H9 (cell line): ENCODE results near the gene ATP6V0A4. TPM values are rescaled to one million over a fixed set of nuclear protein-coding genes. Genes with fewer than 3 reads are reported as not detected.

Experiments used
- DNase-seq: peaks from one replicate; pipeline ENCODE4 v3.0.0-alpha.2; 2017
- H2AFZ ChIP-seq: one replicate; pipeline ENCODE4 v1.6.1; 2013; ENCODE audit warnings: mild to moderate bottlenecking, low read length, control low read depth, moderate library complexity
- H2AK5ac ChIP-seq: 2 replicates; pipeline ENCODE4 v1.6.1; 2013; ENCODE audit warnings: low read length, control low read depth, mixed read lengths; ENCODE audit not compliant: insufficient read length
- H2BK120ac ChIP-seq: one replicate; pipeline ENCODE4 v1.6.1; 2013; ENCODE audit warnings: low read depth, mild to moderate bottlenecking, low read length, control low read depth, inconsistent platforms; ENCODE audit not compliant: poor library complexity, severe bottlenecking
- H2BK12ac ChIP-seq: 2 replicates; pipeline ENCODE4 v1.6.1; 2013; ENCODE audit warnings: low read length, control low read depth, mixed read lengths, low read depth; ENCODE audit not compliant: insufficient read length
- H2BK15ac ChIP-seq: 2 replicates; pipeline ENCODE4 v1.6.1; 2013; ENCODE audit warnings: low read depth, low read length, control low read depth
- H2BK20ac ChIP-seq: one replicate; pipeline ENCODE4 v1.6.1; 2013; ENCODE audit warnings: low read depth, mild to moderate bottlenecking, low read length, control low read depth, inconsistent platforms; ENCODE audit not compliant: poor library complexity, severe bottlenecking
- H2BK5ac ChIP-seq: 2 replicates; pipeline ENCODE4 v1.6.1; 2013; ENCODE audit warnings: low read length, control low read depth, mixed read lengths; ENCODE audit not compliant: insufficient read length
- H3K14ac ChIP-seq: 2 replicates; pipeline ENCODE4 v1.6.1; 2013; ENCODE audit warnings: low read length, control low read depth; ENCODE audit not compliant: insufficient read depth
- H3K18ac ChIP-seq: 2 replicates; pipeline ENCODE4 v1.6.1; 2013; ENCODE audit warnings: low read depth, mild to moderate bottlenecking, mixed read lengths, low read length, control low read depth; ENCODE audit not compliant: insufficient read length
- H3K23ac ChIP-seq: 2 replicates; pipeline ENCODE4 v1.6.1; 2013; ENCODE audit warnings: low read length, control low read depth, mixed read lengths, low read depth; ENCODE audit not compliant: insufficient read length
- H3K23me2 ChIP-seq: 2 replicates; pipeline ENCODE4 v1.6.1; 2013; ENCODE audit warnings: low read depth, mild to moderate bottlenecking, mixed read lengths, low read length, control low read depth; ENCODE audit not compliant: insufficient read length, poor library complexity, severe bottlenecking
- H3K27ac ChIP-seq: 2 replicates; pipeline ENCODE4 v1.5.1; 2013; ENCODE audit warnings: low read length, control low read depth, mixed read lengths, low read depth; ENCODE audit not compliant: insufficient read length
- H3K27me3 ChIP-seq: 2 replicates; pipeline ENCODE4 v1.6.1; 2013; ENCODE audit warnings: low read length, control low read depth, inconsistent platforms; ENCODE audit not compliant: insufficient read depth
- H3K4ac ChIP-seq: 2 replicates; pipeline ENCODE4 v1.6.1; 2013; ENCODE audit warnings: low read depth, mild to moderate bottlenecking, control low read depth, inconsistent platforms, low read length, moderate library complexity
- H3K4me1 ChIP-seq: 2 replicates; pipeline ENCODE4 v1.6.1; 2013; ENCODE audit warnings: low read length, control low read depth, inconsistent platforms; ENCODE audit not compliant: insufficient read depth
- H3K4me2 ChIP-seq: 2 replicates; pipeline ENCODE4 v1.6.1; 2013; ENCODE audit warnings: low read length, control low read depth, mixed read lengths; ENCODE audit not compliant: insufficient read length, insufficient read depth
- H3K56ac ChIP-seq: 2 replicates; pipeline ENCODE4 v1.6.1; 2013; ENCODE audit warnings: low read depth, mild to moderate bottlenecking, mixed read lengths, low read length, control low read depth; ENCODE audit not compliant: insufficient read length
- H3K79me1 ChIP-seq: 2 replicates; pipeline ENCODE4 v1.6.1; 2013; ENCODE audit warnings: low read depth, mild to moderate bottlenecking, moderate library complexity, low read length, control low read depth, inconsistent platforms; ENCODE audit not compliant: insufficient read depth, poor library complexity, severe bottlenecking
- H3K79me2 ChIP-seq: 2 replicates; pipeline ENCODE4 v1.6.1; 2013; ENCODE audit warnings: low read length, control low read depth, inconsistent platforms; ENCODE audit not compliant: insufficient read depth
- H3K9ac ChIP-seq: 2 replicates; pipeline ENCODE4 v1.6.1; 2013; ENCODE audit warnings: low read length, control low read depth, mixed read lengths; ENCODE audit not compliant: insufficient read length; ENCODE audit errors: extremely low read depth
- H3K9me3 ChIP-seq: one replicate; pipeline ENCODE4 v1.6.1; 2013; ENCODE audit warnings: low read depth, low read length, inconsistent platforms; ENCODE audit not compliant: control insufficient read depth
- H3T11ph ChIP-seq: one replicate; pipeline ENCODE4 v1.6.1; 2013; ENCODE audit warnings: mild to moderate bottlenecking, low read length, control low read depth, inconsistent platforms
- H4K20me1 ChIP-seq: one replicate; pipeline ENCODE4 v1.6.1; 2013; ENCODE audit not compliant: control insufficient read depth, insufficient read length, insufficient read depth
- H4K5ac ChIP-seq: 2 replicates; pipeline ENCODE4 v1.6.1; 2013; ENCODE audit warnings: low read depth, mild to moderate bottlenecking, mixed read lengths, low read length, control low read depth; ENCODE audit not compliant: insufficient read length
- H4K8ac ChIP-seq: replicated peaks from 2 replicates; pipeline ENCODE4 v1.6.1; 2013; ENCODE audit warnings: low read length, control low read depth, mixed read lengths, low read depth; ENCODE audit not compliant: insufficient read length
- H4K91ac ChIP-seq: 2 replicates; pipeline ENCODE4 v1.6.1; 2013; ENCODE audit warnings: low read depth, mild to moderate bottlenecking, moderate library complexity, mixed read lengths, low read length, control low read depth; ENCODE audit not compliant: insufficient read length
- H3K27ac Mint-ChIP-seq, 3 experiments: 2 replicates in 2 of 3; 3 replicates in 1 of 3; pipeline ENCODE4 v1.8.0; 2020 to 2021; ENCODE audit warnings: mixed read lengths in 3 of 3, mild to moderate bottlenecking in 1 of 3, moderate library complexity in 1 of 3
- H3K27me3 Mint-ChIP-seq: 2 replicates; pipeline ENCODE4 v1.8.0; 2021; ENCODE audit warnings: low read depth, mild to moderate bottlenecking, moderate library complexity, mixed read lengths
- H3K36me3 Mint-ChIP-seq, 3 experiments: 2 replicates in 2 of 3; 3 replicates in 1 of 3; pipeline ENCODE4 v1.8.0; 2020 to 2021; ENCODE audit warnings: low read depth in 3 of 3, mixed read lengths in 3 of 3; ENCODE audit not compliant: insufficient read depth in 1 of 3
- H3K4me1 Mint-ChIP-seq, 2 experiments: 2 replicates each; pipeline ENCODE4 v1.8.0; 2020; ENCODE audit warnings: mixed read lengths in 2 of 2
- H3K4me3 Mint-ChIP-seq, 2 experiments: 2 replicates in 1 of 2; 3 replicates in 1 of 2; pipeline ENCODE4 v1.8.0; 2020 to 2021; ENCODE audit warnings: mild to moderate bottlenecking in 2 of 2, mixed read lengths in 2 of 2, moderate library complexity in 1 of 2
- H3K9me3 Mint-ChIP-seq, 2 experiments: 2 replicates in 1 of 2; 3 replicates in 1 of 2; pipeline ENCODE4 v1.8.0; 2020; ENCODE audit warnings: mild to moderate bottlenecking in 2 of 2, mixed read lengths in 2 of 2, moderate library complexity in 1 of 2
- CTCF ChIP-seq: fragments of 200-600 bp; sonication (generic); conservative IDR thresholded peaks from 3 replicates; pipeline ENCODE4 v1.8.0; 2021; ENCODE audit warnings: antibody characterized with exemption, mild to moderate bottlenecking
- WGBS: extraction: QIAGEN DNeasy Blood & Tissue Kit; methylation state at CpG from one replicate; pipeline ENCODE4 v1.1.7; 2013; ENCODE audit warnings: missing lambda C conversion rate, low lambda C conversion rate, mixed read lengths; ENCODE audit not compliant: insufficient read length; ENCODE audit errors: extremely low coverage; 5-methylcytosine and 5-hydroxymethylcytosine counted together
- total RNA-seq: library from RNA; stranded (reverse); gene quantifications from 2 replicates; pipeline ENCODE4 v1.2.1, GENCODE V29; 2021

Gene ATP6V0A4
- total RNA-seq, 1 experiment from 2014 or later: 0.79 TPM

- H2BK5ac ChIP-seq: no peak overlapping the region
- WGBS: no CpG with 5 or more reads among the region's 2 CpGs
Measured at GRCh38 chr7:138701537-138701923, 96.5 kb downstream of the ATP6V0A4 start.

More at GRCh38 chr7:138701537-138701923, 96.5 kb downstream of the ATP6V0A4 start:
- H3K14ac ChIP-seq: no peak overlapping the region
- H3K9ac ChIP-seq: no peak overlapping the region
- no peak overlapping the region for H4K91ac ChIP-seq
- no peaks in the 10 kb centered on the region for H3K79me1 ChIP-seq
- no peak overlapping the region for H2BK120ac ChIP-seq
- no peak for DNase-seq
- Mint-ChIP-seq H3K27ac (no peak overlapping the region), H3K27me3 (no peaks in the 10 kb centered on the region; the same call in 1 of the 2 replicates), H3K4me1 (peaks cover 2 to 4% of the 10 kb centered on the region in 2 experiments), H3K4me3 (no peak overlapping the region), H3K36me3 (no peaks in the 10 kb centered on the region), H3K9me3 (no peaks in the 10 kb centered on the region; a peak in 1 of 5 replicates)
- no peak overlapping the region for H3K4ac ChIP-seq
- no peak overlapping the region for H3K18ac ChIP-seq
- H2BK15ac ChIP-seq: no peak overlapping the region
- H4K8ac ChIP-seq: no peak overlapping the region
- H2BK20ac ChIP-seq: no peak overlapping the region
- no peak overlapping the region for H2BK12ac ChIP-seq
- no peak overlapping the region for H2AK5ac ChIP-seq
- no peak overlapping the region for H3T11ph ChIP-seq
- no peak overlapping the region for H2AFZ ChIP-seq
- no peaks in the 10 kb centered on the region for H3K79me2 ChIP-seq
- H3K27me3 ChIP-seq: no peaks in the 10 kb centered on the region
- no peak overlapping the region for H3K4me2 ChIP-seq
- H3K27ac ChIP-seq: no peak overlapping the region
- H4K5ac ChIP-seq: no peak overlapping the region
- H3K4me1 ChIP-seq: no peaks in the 10 kb centered on the region; the same call in 1 of the 2 replicates
- H3K23ac ChIP-seq: no peak overlapping the region
- no peak for TF ChIP-seq CTCF
- no peak overlapping the region for H3K56ac ChIP-seq
- H3K9me3 ChIP-seq: no peaks in the 10 kb centered on the region
- no peaks in the 10 kb centered on the region for H3K23me2 ChIP-seq
- H4K20me1 ChIP-seq: no peaks in the 10 kb centered on the region
